Testis (tissue), 2 donors: ENCODE results near the gene PPP2R1B.

Source experiments
- POLR2A ChIP-seq: fragments of 450-650 bp; IDR thresholded peaks from one replicate; pipeline ENCODE4 v1.6.1; 2017; ENCODE audit warnings: antibody characterized with exemption, mild to moderate bottlenecking, moderate library complexity
- TF ChIP-seq, protein P1 (sequence below), 3 experiments: fragments of 450-650 bp in 2 of 3; fragments of 200-600 bp in 1 of 3; sonication (generic) in 1 of 3; IDR thresholded peaks; one replicate each; pipeline ENCODE4 v1.5.1; 2016 to 2019; ENCODE audit warnings: antibody characterized with exemption in 3 of 3, mild to moderate bottlenecking in 2 of 3, moderate library complexity in 1 of 3

DNA sequence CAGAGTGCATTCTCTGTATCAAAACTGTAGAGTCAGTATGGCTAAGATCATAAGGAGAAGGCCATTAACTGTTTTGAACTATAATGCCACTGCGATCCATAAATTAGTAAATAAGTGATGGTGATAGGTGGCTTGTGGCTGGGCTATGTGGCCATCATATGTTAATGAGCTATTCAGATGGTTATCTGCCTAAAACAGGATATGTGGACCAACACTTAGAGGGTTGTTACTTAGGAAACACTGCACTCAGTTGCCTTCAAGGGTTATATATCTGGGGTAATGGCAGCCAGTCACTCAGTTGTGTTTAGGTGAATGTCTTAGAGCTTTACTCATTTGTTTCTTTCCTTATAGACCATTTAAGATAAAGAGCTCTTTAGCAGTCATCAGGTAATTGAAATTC, 66.0 kb downstream of the PPP2R1B start:
- TF ChIP-seq, protein P1, sequence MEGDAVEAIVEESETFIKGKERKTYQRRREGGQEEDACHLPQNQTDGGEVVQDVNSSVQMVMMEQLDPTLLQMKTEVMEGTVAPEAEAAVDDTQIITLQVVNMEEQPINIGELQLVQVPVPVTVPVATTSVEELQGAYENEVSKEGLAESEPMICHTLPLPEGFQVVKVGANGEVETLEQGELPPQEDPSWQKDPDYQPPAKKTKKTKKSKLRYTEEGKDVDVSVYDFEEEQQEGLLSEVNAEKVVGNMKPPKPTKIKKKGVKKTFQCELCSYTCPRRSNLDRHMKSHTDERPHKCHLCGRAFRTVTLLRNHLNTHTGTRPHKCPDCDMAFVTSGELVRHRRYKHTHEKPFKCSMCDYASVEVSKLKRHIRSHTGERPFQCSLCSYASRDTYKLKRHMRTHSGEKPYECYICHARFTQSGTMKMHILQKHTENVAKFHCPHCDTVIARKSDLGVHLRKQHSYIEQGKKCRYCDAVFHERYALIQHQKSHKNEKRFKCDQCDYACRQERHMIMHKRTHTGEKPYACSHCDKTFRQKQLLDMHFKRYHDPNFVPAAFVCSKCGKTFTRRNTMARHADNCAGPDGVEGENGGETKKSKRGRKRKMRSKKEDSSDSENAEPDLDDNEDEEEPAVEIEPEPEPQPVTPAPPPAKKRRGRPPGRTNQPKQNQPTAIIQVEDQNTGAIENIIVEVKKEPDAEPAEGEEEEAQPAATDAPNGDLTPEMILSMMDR (IDR thresholded peaks at IDR 0.05): no peak
- no peak for TF ChIP-seq POLR2A
